HCT116 (cell line): ENCODE data around the gene MGME1. TPM values are rescaled to one million over a fixed set of nuclear protein-coding genes. Genes with fewer than 3 reads are reported as not detected.

ENCODE experiments used
- ATAC-seq: fragments of 200-7000 bp; cut with Tn5 transposase; 2 replicates; pipeline ENCODE4 v1.9.1; 2020; ENCODE audit warnings: mild to moderate bottlenecking, moderate library complexity
- BruUV-seq: library from RNA; stranded (reverse); fragments of 400-500 nt; replicated peaks from 2 replicates; lab custom pipeline; 2021; lab: Mats Ljungman, UMichigan
- CTCF ChIA-PET: fragments of 300-600 bp; sonication (Branson Sonifier 250); formaldehyde crosslinking; loops from one replicate; lab custom pipeline; 2021; ENCODE audit warnings: antibody characterized with exemption; lab: Charles Lee
- POLR2A ChIA-PET: fragments of 300-600, 350-600 bp; sonication (Branson Sonifier 250); formaldehyde crosslinking; loops from one replicate; lab custom pipeline; 2021; ENCODE audit warnings: antibody characterized with exemption; lab: Charles Lee
- RAD21 ChIA-PET, 2 experiments: fragments of 300-600 bp; sonication (Branson Sonifier 250); formaldehyde crosslinking; loops; one replicate each; lab custom pipeline; 2023; ENCODE audit warnings: low total read pairs in 2 of 2; ENCODE audit not compliant: uncharacterized antibody in 2 of 2, unreplicated experiment in 2 of 2, low non-redundant PET in 1 of 2; lab: Charles Lee
- DNase-seq: peaks from one replicate; pipeline ENCODE4 v3.0.0-alpha.2; 2010; ENCODE audit warnings: low read depth, low spot score
- H2AFZ ChIP-seq: fragments of 200-600 bp; shearing (Covaris generic), sonication (generic); 2 replicates; pipeline ENCODE4 v1.6.1; 2017; ENCODE audit warnings: low read depth, mixed run types, mixed read lengths, antibody characterized with exemption, low read length; ENCODE audit not compliant: poor library complexity, severe bottlenecking
- H3K27ac ChIP-seq: 2 replicates; pipeline ENCODE4 v1.5.1; 2012; ENCODE audit warnings: low read depth, low read length
- H3K27me3 ChIP-seq: fragments of 200-600 bp; sonication (generic); 2 replicates; pipeline ENCODE4 v1.6.1; 2016; ENCODE audit warnings: mixed run types, low read length, mixed read lengths; ENCODE audit not compliant: insufficient read depth
- H3K36me3 ChIP-seq, 2 experiments: fragments of 200-500 bp in 1 of 2; fragments of 200-600 bp in 1 of 2; sonication (Bioruptor generic) in 1 of 2; sonication (generic) in 1 of 2; 2 replicates each; pipeline versions ENCODE4 v1.5.1 to v1.6.1; 2014 to 2016; ENCODE audit warnings: low read length in 2 of 2, inconsistent platforms in 1 of 2, mixed read lengths in 1 of 2, mixed run types in 1 of 2; ENCODE audit not compliant: insufficient read depth in 2 of 2, control insufficient read depth in 1 of 2
- H3K4me1 ChIP-seq, 2 experiments: fragments of 200-600 bp in 1 of 2; sonication (generic) in 1 of 2; 2 replicates each; pipeline versions ENCODE4 v1.5.1 to v1.6.1; 2012 to 2017; ENCODE audit warnings: low read length in 2 of 2, inconsistent platforms in 1 of 2, mild to moderate bottlenecking in 1 of 2, mixed read lengths in 1 of 2, mixed run types in 1 of 2, moderate library complexity in 1 of 2; ENCODE audit not compliant: insufficient read depth in 2 of 2, control insufficient read depth in 1 of 2
- H3K4me2 ChIP-seq: fragments of 200-600 bp; sonication (generic); 2 replicates; pipeline ENCODE4 v1.6.1; 2017; ENCODE audit warnings: mixed run types, low read length, mixed read lengths
- H3K4me3 ChIP-seq, 2 experiments: fragments of 200-600 bp in 1 of 2; sonication (generic) in 1 of 2; replicated peaks in 1 of 2; 2 replicates each; pipeline ENCODE4 v1.5.1; 2011 to 2016; ENCODE audit warnings: low read length in 2 of 2, control low read depth in 1 of 2, low read depth in 1 of 2, mild to moderate bottlenecking in 1 of 2, mixed read lengths in 1 of 2, mixed run types in 1 of 2
- H3K79me2 ChIP-seq: fragments of 200-600 bp; sonication (generic); 2 replicates; pipeline ENCODE4 v1.6.1; 2017; ENCODE audit warnings: mild to moderate bottlenecking, mixed run types, low read length, moderate library complexity, mixed read lengths; ENCODE audit not compliant: insufficient read depth
- H3K9ac ChIP-seq: fragments of 200-600 bp; sonication (generic); 2 replicates; pipeline ENCODE4 v1.6.1; 2016; ENCODE audit warnings: low read length, mixed read lengths
- H3K9me2 ChIP-seq: fragments of 200-600 bp; sonication (generic), shearing (Covaris generic); 2 replicates; pipeline ENCODE4 v1.6.1; 2017; ENCODE audit warnings: mixed run types, mild to moderate bottlenecking, moderate library complexity; ENCODE audit not compliant: insufficient read depth
- H3K9me3 ChIP-seq, 2 experiments: fragments of 200-500 bp in 1 of 2; fragments of 200-600 bp in 1 of 2; sonication (Bioruptor generic) in 1 of 2; sonication (generic) in 1 of 2; 2 replicates each; pipeline ENCODE4 v1.6.1; 2014 to 2017; ENCODE audit warnings: low read length in 2 of 2, mixed read lengths in 2 of 2, inconsistent platforms in 1 of 2, low read depth in 1 of 2, mild to moderate bottlenecking in 1 of 2, mixed run types in 1 of 2, moderate library complexity in 1 of 2; ENCODE audit not compliant: control insufficient read depth in 1 of 2, insufficient read depth in 1 of 2
- H4K20me1 ChIP-seq: fragments of 200-600 bp; sonication (generic), shearing (Covaris generic); 2 replicates; pipeline ENCODE4 v1.6.1; 2017; ENCODE audit warnings: mixed run types, mild to moderate bottlenecking, moderate library complexity; ENCODE audit not compliant: insufficient read depth
- CBX3 ChIP-seq: IDR thresholded peaks from 2 replicates; pipeline ENCODE4 v1.6.1; 2012; ENCODE audit warnings: low read depth
- CEBPB ChIP-seq: IDR thresholded peaks from 2 replicates; pipeline ENCODE4 v1.6.1; 2012; ENCODE audit warnings: low read depth
- EZH2phosphoT487 ChIP-seq: fragments of 200-600 bp; IDR thresholded peaks from 2 replicates; pipeline ENCODE4 v1.6.1; 2018; ENCODE audit warnings: antibody characterized with exemption, borderline replicate concordance
- FOSL1 ChIP-seq: IDR thresholded peaks from 2 replicates; pipeline ENCODE4 v1.6.1; 2012; ENCODE audit warnings: low read depth
- POLR2A ChIP-seq: IDR thresholded peaks from 2 replicates; pipeline ENCODE4 v1.7.0; 2011; ENCODE audit warnings: borderline replicate concordance; ENCODE audit not compliant: insufficient read depth, insufficient read length; ENCODE audit errors: extremely low read depth
- POLR2AphosphoS5 ChIP-seq: IDR thresholded peaks from 2 replicates; pipeline ENCODE4 v1.6.1; 2011; ENCODE audit warnings: mild to moderate bottlenecking, low read depth, low read length, moderate library complexity
- RAD21 ChIP-seq: IDR thresholded peaks from 2 replicates; pipeline ENCODE4 v1.6.1; 2012; ENCODE audit warnings: low read depth, mild to moderate bottlenecking
- SIN3A ChIP-seq: IDR thresholded peaks from 2 replicates; pipeline ENCODE4 v1.6.1; 2012; ENCODE audit warnings: low read depth
- SP1 ChIP-seq: IDR thresholded peaks from 2 replicates; pipeline ENCODE4 v1.6.1; 2012; ENCODE audit warnings: low read depth
- TCF7L2 ChIP-seq: IDR thresholded peaks from 2 replicates; pipeline ENCODE4 v1.7.0; 2011; ENCODE audit warnings: borderline replicate concordance, inconsistent platforms; ENCODE audit not compliant: insufficient read depth, insufficient read length; ENCODE audit errors: extremely low read depth
- ZFX ChIP-seq: fragments of 450-650 bp; IDR thresholded peaks from 2 replicates; pipeline ENCODE4 v1.6.1; 2017
- ZNF274 ChIP-seq: fragments of 200-500 bp; sonication (Bioruptor generic); IDR thresholded peaks from 2 replicates; pipeline ENCODE4 v1.6.1; 2014; ENCODE audit warnings: mild to moderate bottlenecking, low read depth, low read length, inconsistent platforms
- intact Hi-C: fragments of 100-400 bp; cut with micrococcal nuclease; formaldehyde crosslinking; loops from 2 replicates; pipeline ENCODE4 v1.10.0; 2022
- total RNA-seq: library from RNA; stranded (reverse); gene quantifications from one replicate; pipeline ENCODE4 v1.2.1, GENCODE V29; 2021; ENCODE audit not compliant: unreplicated experiment
- TF ChIP-seq, protein P1 (sequence below): IDR thresholded peaks from 2 replicates; pipeline ENCODE4 v1.6.1; 2011; ENCODE audit warnings: mild to moderate bottlenecking, low read length, moderate library complexity; ENCODE audit not compliant: insufficient replicate concordance; ENCODE audit errors: extremely low read depth
- TF ChIP-seq, protein P2 (sequence below): IDR thresholded peaks from 2 replicates; pipeline ENCODE4 v1.6.1; 2012
- TF ChIP-seq, protein P3 (sequence below), 3 experiments: fragments of 200-600 bp in 1 of 3; sonication (generic) in 1 of 3; IDR thresholded peaks in 2 of 3; conservative IDR thresholded peaks in 1 of 3; 2 replicates each; pipeline ENCODE4 v1.5.1; 2012 to 2017; ENCODE audit warnings: low read depth in 2 of 3, low read length in 2 of 3, antibody characterized with exemption in 1 of 3, borderline replicate concordance in 1 of 3, control low read depth in 1 of 3, mild to moderate bottlenecking in 1 of 3, mixed read lengths in 1 of 3, mixed run types in 1 of 3, moderate library complexity in 1 of 3; ENCODE audit not compliant: insufficient read depth in 1 of 3

The MGME1 gene
- total RNA-seq, 1 experiment from 2014 or later = 37.1 TPM

DNA sequence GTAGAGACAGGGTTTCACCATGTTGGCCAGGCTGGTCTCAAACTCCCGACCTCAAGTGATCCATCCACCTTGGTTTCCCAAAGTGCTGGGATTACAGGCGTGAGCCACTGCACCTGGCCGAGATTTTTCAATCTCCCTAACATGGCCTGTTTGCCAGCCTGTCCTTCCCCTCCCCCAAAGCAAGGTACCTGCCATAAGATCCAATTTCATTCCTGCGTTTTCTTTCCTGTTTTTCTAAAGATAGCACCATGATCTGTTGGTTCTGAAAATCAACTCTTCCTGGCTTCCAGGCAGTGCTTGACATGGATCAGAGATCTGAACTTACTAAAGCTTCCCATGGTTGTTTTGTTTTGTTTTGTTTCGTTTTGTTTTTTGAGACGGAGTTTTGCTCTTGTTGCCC lies 7.5 kb downstream of the MGME1 start:
- ChIA-PET CTCF (no interaction called here), POLR2A (no interaction called here), RAD21 (no interaction called here)
- ATAC-seq (no peak), DNase-seq (no peak)
- no TSS peak for BruUV-seq
- Histone ChIP-seq H3K4me3 (no peak overlapping the region), H3K9me2 (no peaks in the 10 kb centered on the region), H3K27me3 (no peaks in the 10 kb centered on the region), H3K79me2 (peaks cover 77% of the 10 kb centered on the region), H2AFZ (no peak overlapping the region), H4K20me1 (no peaks in the 10 kb centered on the region), H3K27ac (no peak overlapping the region), H3K4me2 (no peak overlapping the region), H3K36me3 (peaks cover 14 to 31% of the 10 kb centered on the region in 2 experiments), H3K4me1 (0 out of 4 replicates have a peak, but pooled peaks cover 0 to 3% of the 10 kb centered on the region in 2 experiments), H3K9me3 (no peaks in the 10 kb centered on the region), H3K9ac (no peak overlapping the region)
- TF ChIP-seq, protein P1, sequence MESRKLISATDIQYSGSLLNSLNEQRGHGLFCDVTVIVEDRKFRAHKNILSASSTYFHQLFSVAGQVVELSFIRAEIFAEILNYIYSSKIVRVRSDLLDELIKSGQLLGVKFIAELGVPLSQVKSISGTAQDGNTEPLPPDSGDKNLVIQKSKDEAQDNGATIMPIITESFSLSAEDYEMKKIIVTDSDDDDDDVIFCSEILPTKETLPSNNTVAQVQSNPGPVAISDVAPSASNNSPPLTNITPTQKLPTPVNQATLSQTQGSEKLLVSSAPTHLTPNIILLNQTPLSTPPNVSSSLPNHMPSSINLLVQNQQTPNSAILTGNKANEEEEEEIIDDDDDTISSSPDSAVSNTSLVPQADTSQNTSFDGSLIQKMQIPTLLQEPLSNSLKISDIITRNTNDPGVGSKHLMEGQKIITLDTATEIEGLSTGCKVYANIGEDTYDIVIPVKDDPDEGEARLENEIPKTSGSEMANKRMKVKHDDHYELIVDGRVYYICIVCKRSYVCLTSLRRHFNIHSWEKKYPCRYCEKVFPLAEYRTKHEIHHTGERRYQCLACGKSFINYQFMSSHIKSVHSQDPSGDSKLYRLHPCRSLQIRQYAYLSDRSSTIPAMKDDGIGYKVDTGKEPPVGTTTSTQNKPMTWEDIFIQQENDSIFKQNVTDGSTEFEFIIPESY = no peak
- TF ChIP-seq ZNF274 (no peak), EZH2phosphoT487 (no peak), POLR2AphosphoS5 (no peak), CBX3 (no peak), FOSL1 (no peak)
- intact Hi-C loops = no loop called here

DNA sequence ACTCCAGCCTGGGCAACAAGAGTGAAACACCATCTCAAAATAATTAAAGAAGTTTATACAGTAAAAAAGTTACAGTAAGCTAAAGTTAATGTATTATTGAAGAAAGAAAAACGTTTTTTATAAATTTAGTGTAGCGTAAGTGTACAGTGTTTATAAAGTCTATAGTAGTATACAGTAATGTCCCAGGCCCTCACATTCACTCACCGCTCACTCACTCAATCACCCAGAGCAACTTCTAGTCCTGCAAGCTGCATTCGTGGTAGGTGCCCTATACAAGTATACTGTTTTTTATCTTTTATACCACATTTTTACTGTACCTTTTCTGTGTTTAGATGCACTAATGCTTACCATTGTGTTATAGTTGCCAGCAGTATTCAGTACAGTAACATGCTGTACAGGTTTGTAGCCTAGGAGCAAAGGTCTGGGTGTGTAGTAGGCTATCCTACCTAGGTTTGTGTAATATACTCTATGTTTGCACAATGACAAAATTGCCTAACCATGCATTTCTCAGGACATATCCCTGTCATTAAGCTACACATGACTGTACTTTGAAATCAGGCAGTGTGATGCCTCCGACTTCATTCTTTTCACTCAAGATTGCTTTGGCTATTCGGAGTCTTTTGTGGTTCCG lies 16.7 kb downstream of the MGME1 start:
- intact Hi-C loops = no loop called here
- no peak overlapping the region for H3K27ac ChIP-seq
- no TSS peak for BruUV-seq

More for the DNA sequence above, 16.7 kb downstream of the MGME1 start:
- Histone ChIP-seq H4K20me1 (no peaks in the 10 kb centered on the region), H3K4me2 (no peak overlapping the region), H3K79me2 (peaks cover 81% of the 10 kb centered on the region), H3K27me3 (no peaks in the 10 kb centered on the region), H3K9me2 (no peaks in the 10 kb centered on the region), H3K36me3 (peaks cover 14 to 19% of the 10 kb centered on the region in 2 experiments), H3K4me1 (no peaks in the 10 kb centered on the region), H3K4me3 (no peak overlapping the region), H3K9ac (no peak overlapping the region), H2AFZ (no peak overlapping the region), H3K9me3 (no peaks in the 10 kb centered on the region)
- ATAC-seq (no peak), DNase-seq (no peak)
- POLR2A ChIA-PET = no interaction called here
- CTCF ChIA-PET = no interaction called here
- RAD21 ChIA-PET = no interaction called here
- TF ChIP-seq SP1 (no peak), CBX3 (no peak), POLR2A (no peak), CEBPB (no peak), RAD21 (no peak), ZFX (no peak), TCF7L2 (no peak), SIN3A (no peak)
- TF ChIP-seq, protein P2, sequence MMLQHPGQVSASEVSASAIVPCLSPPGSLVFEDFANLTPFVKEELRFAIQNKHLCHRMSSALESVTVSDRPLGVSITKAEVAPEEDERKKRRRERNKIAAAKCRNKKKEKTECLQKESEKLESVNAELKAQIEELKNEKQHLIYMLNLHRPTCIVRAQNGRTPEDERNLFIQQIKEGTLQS = no peak
- TF ChIP-seq, protein P3, sequence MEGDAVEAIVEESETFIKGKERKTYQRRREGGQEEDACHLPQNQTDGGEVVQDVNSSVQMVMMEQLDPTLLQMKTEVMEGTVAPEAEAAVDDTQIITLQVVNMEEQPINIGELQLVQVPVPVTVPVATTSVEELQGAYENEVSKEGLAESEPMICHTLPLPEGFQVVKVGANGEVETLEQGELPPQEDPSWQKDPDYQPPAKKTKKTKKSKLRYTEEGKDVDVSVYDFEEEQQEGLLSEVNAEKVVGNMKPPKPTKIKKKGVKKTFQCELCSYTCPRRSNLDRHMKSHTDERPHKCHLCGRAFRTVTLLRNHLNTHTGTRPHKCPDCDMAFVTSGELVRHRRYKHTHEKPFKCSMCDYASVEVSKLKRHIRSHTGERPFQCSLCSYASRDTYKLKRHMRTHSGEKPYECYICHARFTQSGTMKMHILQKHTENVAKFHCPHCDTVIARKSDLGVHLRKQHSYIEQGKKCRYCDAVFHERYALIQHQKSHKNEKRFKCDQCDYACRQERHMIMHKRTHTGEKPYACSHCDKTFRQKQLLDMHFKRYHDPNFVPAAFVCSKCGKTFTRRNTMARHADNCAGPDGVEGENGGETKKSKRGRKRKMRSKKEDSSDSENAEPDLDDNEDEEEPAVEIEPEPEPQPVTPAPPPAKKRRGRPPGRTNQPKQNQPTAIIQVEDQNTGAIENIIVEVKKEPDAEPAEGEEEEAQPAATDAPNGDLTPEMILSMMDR (IDR thresholded peaks at IDR 0.05 in 2 of 3, conservative IDR thresholded peaks at IDR 0.05 in 1 of 3; ENCODE audit: borderline replicate concordance in 1 of 3, insufficient read depth in 1 of 3, low read depth in 2 of 3, low read length in 2 of 3) = no peak
